HG02763 (cell line): ENCODE results near the gene SYT2.
"Not testable (repeated sequence)": the region's sequence is repeated elsewhere in the genome, so short reads cannot be mapped to it uniquely, and the experiment has no call there.

Experiments
- ATAC-seq: cut with Tn5 transposase; IDR thresholded peaks from one replicate; pipeline ENCODE4 v1.9.1; 2021; ENCODE audit warnings: mild to moderate bottlenecking, moderate library complexity; ENCODE audit not compliant: unreplicated experiment

SYT2 gene

DNA sequence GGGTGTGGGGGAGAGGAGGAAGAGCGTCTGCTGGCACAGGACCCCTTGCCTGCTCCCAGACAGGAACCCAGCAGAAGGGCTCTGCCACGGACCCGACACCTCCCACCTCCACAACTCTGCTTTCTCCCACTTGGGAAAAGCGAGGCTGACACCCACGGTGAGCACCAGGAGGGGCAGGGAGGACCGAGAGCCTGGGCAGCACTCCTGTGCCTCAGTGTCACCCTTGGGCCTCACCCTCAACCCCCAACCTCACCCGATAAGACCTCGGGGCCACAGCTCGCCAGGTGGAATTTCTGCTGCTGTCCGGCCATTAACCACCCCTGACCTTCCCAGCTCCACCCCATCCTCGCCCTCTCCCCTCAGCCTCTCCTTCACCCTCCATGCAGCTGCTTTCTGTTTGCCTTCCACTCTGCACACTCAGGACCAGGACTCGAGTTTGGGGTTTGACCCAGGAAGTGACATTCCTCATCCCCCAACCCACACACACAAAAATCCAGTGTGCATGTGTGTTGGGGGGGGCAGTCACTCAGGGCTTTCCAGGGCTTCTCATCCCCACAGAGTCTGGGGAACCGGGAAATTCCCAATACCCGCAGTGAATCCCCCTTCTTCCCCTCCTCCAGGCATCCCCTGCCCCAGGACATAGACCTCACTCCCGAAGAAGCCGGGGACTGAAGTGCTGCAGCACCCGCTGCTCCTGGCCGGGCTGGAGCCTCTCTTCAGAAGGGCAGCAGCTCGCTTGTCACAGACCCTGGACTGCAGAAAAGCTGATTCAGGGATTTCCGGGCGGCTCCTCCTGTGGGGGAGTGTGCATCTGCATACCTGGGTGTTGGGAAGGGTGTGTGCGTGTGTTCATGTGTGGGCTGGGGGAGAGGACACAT is 65.8 kb downstream of the SYT2 start:
- no peak for ATAC-seq

DNA sequence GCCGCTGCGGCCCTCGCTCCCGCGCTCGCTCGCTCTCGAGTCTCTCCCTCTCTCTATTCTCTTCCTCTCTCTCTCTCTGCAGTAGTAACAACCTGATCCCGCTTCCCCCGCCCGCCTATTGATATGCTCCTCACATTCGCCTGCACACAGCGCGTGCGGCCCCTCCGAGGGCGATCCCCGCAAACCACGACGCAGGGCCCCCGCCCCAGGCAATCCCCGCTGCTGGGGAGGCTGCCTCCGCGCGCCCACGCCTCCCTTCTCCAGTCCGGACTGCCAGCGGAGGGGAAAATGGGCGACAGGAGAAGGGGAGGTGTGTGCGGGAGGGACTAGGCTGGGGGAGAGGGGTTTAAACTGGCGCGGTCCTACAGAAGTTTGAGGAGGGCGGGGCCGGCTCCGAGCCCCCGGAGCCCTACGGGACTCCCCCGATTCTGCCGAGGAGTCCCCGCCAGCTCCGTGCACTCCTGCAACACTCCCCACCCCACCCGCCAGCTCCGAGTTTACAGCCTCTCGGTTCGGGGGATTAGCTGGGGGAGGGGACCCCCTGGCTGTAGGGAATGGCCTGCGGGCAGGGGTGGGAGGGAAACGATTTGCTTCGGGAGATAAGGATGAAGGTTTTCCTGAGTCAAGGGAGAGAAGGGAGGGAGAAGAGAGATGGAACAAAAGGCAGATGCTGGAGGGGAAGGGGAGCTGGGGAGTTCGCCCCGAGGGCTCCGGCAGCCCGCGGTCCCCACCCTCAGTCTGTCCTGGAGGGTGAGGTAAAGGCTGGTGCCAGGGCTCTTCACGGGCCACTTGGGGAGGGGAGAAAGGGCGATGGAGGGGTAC is 66.6 kb downstream of the SYT2 start:
- no peak for ATAC-seq

DNA sequence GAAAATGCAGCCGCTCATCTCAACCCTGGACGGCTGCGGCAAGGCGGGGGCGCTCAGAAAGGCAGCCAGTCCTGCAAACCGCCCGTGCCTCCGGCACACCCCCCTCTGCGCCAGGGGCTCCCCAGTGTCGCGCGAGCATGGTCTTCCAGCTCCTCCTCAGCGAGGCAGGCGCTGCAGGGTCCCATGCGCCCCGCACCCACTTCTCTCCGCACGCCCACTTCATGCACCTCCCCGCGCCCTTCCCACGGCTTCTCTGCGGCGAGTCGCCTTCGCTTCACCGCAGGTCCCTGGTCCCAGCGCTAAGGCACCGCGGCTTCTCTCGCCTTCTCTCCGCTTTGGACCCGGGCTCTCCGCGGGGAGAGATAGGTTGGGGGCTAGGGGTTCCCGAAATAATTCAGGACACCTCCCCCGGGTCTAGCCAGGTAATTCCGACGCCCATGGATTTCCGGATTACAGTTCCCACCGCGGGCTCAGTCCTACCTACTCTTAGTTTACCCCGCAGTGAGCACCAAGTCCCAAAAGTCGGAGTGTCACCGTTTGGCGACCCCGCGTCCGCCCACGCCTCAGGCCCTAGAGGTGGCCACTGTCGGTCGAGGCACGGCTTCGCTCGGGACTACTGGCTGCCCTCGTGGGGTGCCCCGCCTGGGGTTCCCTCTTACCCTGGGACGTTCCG is 67.5 kb downstream of the SYT2 start:
- no peak for ATAC-seq

DNA sequence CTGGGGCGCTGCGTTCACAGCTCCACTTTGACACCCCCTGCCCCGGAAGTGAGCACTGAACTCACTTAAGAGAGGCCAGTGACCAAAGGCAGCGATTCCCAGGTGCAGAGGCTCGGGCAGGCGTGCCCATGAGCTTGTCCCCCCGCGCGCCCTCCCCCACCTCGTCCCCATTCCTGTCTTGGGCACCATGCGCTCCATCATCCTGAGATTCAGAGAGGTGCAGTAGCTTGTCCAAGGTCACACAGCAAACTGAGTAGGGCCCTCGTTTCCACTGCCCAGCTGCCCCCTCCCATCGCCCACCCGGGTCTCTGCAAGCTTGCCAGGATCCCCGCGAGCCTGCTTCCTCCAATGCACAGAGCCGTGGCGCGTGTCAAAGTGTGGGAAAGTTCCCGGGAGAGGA is 68.0 kb downstream of the SYT2 start:
- no peak for ATAC-seq

DNA sequence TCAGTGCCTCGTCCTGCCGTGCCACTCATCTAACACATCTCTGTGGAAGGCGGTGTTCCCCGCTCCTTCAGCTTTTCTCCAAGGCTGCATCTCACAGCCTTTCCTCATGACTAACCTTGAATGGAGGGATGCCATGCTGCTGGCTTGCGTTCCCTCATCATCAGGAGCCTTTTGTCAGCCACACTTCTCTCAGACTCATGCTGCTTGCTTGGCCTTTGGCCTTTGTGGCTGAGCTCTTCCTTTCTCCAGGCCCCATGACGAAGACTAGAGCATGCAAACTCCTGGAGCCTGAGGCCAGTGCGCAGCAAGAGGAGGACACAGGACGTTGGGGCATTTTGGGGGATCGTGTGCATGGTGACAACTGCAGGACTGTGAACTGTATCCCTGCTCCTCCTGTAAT is 70.8 kb downstream of the SYT2 start:
- no peak for ATAC-seq

DNA sequence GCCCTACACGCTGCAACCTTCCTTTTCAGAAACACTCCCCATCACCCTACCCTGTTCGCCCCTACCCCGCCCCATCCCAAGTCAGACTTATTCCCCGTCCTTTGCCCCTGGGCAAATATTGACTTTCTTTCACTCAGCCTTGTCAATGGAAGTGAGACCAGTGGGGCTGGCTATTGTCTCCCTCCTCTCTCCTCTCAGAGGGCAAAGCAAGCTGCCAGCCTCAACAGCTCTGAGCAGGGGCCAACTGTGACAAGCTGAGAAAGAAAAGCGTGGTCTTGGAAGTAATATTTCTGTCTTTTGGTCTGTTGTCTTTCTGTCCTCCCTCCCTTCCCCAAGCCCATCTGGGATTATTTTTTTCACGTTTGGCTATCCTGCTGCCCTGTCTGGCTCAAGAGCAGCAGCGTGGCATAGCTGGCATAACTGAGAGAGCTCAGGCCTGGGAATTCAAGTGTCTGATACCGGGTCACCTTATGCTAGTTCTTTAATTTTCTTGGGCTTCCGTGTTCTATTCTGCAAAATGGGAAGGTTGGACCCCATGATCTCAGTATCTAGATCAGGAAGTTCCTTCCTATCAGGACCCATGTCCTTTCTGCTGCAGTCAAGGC is 71.5 kb downstream of the SYT2 start:
- ATAC-seq, result not testable (repeated sequence)

DNA sequence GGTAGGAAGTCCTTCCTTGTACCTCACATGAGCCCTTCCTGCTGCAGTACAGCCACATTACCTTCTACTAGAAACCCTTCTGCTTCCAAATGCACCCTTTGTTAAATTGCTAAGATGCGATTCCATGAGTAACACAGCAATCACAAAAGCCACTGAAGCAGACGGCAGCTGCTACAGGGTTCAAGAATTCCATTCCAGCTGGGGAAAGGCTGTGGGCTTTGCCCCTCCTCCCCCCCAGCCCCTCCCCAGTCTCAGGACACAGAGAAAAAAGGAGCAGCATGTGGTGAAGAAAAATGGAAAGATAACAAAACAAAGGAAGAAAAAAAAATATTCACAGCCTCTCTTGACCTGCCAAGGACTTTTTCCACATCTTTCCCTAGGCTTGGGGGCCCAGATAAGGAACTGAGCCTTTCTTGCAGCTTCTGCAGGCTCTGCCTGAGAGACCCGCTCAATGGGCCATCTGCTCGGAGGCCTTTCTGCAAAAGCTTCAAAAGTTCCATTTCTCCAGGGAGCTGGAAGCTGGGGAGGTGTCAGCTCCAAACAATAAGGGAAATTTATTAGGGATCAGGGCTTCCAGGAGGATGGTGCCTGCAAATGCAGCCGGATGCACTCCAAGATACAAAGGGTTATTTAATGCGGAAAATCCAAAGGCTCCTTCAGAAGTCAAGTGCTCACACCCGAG is 72.1 kb downstream of the SYT2 start:
- no peak for ATAC-seq

DNA sequence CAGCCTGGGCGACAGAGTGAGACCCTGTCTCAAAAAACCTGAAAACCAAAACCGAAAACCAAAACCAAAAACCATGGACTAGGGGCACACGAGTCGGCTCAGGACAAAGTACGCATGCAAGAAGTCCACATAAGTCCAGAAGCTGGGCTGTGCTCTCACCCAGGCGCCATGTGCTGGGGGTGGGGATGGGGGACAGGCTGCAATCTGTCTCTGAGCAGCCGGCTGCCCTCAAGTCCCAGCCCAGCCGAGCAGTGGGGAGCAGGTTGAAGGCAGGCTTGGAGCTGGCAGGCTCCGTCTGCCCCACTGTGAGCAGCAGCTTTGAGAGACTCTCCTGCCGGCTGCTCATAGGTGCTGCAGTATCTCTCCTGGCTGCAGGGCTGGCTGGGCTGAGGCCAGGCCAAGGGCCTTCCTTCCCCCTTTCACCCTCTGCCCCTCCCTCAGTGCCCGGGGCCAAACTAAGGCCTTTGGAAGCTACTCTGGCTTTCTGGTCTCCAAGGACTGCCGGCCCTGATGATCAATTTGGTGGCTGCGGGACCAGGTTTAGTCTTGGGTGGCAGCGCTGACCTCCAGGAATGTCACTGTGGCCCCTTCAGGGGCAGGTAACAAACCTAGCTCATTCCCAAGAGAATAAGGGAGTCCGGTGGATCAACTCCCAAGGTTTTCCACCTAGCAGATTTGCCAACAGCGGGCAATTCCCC is 72.8 kb downstream of the SYT2 start:
- ATAC-seq, result not testable (repeated sequence)

DNA sequence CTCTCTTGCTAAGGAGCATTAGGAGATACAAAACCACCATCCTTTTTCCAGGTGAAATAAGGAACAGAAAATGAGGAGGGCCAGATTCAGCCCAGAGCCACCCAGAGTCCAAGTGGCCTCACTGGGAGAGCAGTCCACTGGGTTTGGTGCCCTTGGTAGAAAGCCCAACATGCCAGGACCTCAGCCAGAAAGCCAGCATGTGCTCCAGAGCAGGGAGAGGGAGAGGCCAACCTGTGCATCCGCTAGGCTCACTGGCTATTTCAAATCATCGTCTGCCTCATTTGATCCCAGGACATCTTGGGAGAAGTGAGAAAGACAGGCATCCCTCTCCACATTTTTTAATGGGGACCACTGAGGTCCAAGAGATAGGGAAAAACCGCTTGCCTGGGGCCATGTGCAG is 74.1 kb downstream of the SYT2 start:
- not testable (repeated sequence) for ATAC-seq

DNA sequence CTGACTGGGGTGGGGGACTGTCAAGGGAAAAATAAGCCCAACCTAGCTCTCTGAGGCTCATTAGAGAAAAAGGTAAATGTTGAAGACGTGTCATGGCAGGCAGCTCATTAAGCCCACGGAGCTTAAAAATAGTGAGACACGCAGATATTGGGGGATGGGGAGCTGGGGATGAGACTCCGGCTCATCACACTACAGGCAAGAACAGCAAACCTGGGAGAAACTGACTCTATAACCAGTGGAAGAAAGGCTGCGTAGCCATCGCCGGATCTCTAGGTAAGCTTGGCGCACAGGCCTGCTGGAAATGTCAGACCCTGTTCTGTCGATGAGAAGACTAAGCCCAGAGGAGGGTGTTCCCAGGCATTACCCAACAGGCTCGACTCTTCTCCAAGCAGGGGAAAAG is 78.0 kb downstream of the SYT2 start:
- no peak for ATAC-seq

DNA sequence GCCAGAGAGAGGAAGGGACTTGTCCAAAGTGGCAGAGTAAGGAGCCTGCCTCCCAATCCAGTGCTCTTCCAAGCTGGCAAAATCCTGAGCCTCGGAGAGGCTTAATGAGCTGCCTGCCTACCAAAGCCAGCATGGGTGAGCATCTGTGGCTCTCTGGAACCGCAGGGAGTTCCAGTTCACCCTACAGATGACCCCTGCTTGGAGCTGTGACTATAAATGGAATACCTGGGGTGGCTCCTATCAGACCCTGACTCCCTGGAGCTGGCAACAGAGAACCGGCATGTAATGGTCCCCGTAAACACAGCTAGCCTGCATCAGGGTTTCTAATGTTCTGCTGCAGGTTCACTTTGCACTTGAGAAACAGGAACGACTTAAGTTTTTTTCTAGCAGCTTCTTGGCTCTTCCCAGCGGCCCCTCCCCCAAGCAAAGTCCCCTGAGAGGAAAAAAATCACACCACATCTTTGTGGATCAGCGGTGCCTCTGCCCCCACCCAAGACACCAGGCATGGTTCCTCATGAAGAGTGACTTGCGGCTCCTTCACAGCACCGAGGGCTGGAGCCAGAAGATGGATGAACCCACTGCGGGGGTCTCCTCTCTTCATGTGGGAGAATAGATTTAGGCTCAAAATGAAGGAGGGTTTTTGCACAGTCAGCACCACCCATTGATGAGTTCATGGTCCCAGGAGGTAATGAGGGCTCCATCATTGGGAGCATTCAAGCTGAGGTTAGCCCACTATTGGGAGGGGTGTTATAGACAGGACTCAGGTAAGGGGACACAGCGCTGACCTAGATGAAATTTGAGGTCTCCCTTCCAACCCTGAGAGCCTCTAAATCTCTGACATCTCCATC is 79.0 kb downstream of the SYT2 start:
- no peak for ATAC-seq

DNA sequence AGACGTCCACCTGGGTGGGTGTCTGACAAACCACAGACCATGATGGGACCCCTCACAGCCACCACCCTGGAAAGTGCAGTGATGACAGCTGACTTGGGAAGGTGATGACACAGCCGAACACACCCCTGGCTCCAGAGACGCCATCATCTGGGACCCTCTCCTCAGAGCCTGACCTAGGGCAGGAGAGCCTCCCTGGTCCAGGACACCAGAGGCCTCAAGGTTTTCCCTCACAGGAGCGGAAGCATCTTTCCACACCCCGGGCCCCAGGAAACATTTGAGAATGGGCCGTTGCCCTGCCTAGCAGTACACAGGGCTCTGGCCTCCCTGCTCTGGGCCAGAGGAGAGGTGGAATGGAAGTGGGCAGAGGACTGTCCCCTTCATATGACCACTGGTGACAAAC is 79.7 kb downstream of the SYT2 start:
- ATAC-seq, result no peak

DNA sequence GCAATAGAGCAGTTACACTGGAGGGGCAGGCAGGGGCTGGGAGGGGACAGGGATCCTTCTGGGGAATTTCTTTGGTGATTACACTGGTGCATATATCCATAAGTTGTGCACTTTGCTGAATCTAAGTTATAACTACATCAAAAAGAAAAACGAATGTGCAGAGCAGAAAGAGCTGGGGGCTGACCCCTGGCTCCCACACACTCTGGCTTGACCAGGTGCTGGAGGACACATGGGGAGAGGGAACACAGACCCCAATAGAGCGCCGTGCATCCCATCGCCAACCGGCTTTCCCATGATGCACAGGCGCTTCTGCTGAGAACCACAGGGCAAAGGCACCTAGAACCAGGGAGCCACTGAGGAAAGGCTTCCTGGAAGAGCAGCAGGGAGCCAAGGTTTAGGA is 80.2 kb downstream of the SYT2 start:
- ATAC-seq, result not testable (repeated sequence)

DNA sequence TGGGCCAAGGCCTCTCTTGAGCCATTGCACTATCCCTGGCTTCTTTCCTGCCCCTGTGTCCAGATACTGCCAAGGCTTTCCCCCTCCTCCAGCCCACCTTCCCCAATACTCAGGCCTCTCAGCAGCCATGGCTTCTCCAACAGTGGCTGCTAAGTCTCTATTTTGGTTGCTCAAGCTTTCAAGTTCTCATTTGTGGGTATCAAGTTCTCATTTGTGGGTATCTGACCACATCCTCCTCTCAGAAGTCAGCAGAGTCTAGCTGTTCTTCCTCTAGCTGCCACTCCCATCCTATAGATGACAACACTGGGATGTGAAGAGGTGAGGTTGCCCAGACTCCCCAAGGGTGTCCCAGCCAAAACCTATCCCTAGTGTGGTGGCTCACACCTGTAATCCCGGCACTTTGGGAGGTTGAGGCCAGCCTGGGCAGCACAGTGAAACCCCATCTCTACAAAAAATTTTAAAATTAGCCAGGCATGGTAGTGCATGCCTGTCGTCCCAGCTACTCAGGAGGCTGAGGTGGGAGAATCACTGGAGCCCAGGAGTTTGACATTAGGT is 80.9 kb downstream of the SYT2 start:
- not testable (repeated sequence) for ATAC-seq

DNA sequence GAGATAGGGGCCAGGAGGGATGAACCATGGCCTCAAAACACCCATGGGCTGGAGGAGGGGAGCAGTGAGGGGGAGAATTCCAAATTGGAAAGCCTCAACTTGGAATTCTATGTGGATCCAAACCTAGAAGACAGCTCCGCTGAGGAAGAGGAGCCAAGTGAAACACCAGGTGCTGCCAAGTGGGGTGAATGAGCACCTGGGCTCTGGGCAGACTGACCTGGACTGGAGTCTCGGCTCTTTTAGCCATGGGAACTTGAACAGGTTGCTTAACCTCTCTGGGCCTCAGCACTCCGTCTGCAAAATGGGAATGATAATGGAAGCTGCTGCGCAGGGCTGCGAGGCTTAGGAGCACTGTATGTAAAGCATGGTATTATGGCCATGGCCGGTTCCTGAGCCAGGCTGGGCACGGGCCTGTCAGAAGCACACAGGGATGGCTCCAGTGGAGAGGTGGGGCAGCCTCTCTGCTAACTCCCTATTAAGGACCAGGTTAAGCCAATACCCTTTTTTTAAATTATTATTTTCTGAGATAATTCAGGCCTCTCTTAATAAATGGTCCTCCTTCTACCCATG is 81.5 kb downstream of the SYT2 start:
- ATAC-seq, result no peak

DNA sequence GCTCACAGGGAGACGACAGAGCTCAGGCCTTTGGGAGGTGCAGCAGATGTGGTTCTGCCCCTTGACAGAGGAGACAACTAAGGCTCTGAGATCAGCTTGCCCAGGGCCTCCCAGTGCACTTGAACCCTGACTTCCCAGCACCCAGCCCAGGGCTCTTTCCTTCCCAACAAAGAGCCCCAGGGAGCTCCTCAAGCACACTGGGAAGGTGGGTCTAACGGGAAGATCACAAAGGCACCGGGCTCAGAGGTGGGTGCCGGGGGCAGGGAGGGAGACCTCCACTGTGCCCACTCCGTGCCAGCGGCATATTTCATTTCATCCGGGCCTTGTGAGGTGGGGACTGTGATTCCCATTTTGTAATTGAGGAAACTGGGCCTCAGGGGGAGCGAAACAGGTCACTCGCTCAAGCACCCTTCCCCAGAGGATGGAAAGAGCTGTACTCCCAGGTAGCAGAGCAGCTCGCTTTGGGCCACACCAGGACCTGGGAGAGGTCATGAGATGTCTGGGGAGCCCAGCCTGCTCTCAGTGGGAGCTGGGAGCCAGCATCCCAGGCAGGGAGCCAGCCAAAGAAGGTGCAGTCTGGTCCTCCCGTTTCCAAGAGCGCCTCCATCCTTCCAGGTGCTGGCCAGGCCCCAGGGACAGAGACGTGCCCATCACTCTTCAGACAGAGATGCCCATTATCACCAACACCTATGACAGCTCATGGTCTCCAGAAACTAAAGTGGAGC is 82.3 kb downstream of the SYT2 start:
- no peak for ATAC-seq

DNA sequence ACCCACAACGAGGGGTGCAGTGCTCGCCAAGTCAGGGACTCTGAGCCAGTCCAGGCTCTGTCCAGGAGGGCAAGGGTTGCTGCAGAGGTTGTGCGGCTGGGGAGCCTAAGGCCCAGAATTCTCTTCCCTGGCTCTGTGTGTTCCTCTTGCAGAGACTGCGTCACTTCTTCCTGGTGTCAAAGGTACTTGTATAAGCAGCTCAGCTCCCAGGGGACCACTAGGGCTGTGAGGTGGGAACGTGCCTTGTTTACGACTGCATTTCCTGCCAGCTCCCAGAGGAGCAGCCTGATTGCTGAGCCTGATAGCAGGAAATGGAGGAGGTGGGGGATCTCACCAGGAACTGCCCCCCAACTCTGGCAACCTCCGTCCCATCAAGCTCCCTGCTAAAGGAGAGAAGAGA is 83.2 kb downstream of the SYT2 start:
- ATAC-seq, result not testable (repeated sequence)
